ENCODE data around the gene TUBB1. TPM values are rescaled to one million over a fixed set of nuclear protein-coding genes. Genes with fewer than 3 reads are reported as not detected.

TUBB1 gene
- total and polyA plus RNA-seq, 12 donors, result 0.07 to 0.38 (median 0.18) TPM; not detected in 2

GRCh38 chr20:59024111-59024530, 4.9 kb downstream of the TUBB1 start:
- Histone ChIP-seq H3K27me3 (no peaks in the 10 kb centered on the region), H3K27ac (no peak overlapping the region), H3K36me3 (peaks cover 0 to 82% (median 43%) of the 10 kb centered on the region in 9 donors), H3K4me1 (peaks cover under 1 to 39% (median 25%) of the 10 kb centered on the region in 9 donors), H3K4me3 (no peak overlapping the region), H3K9me3 (no peaks in the 10 kb centered on the region)
- 97% methylated on average over 24 of the region's 24 CpGs for WGBS, 2 donors
- ATAC-seq (peak in 2 of 8 donors; percentile 32 to 42), DNase-seq (no peak)
- TF ChIP-seq CTCF (IDR thresholded peaks at IDR 0.05), result no peak
- intact Hi-C loops (cut with DNase I), result no loop called here

- no peak for TF ChIP-seq CTCF (IDR thresholded peaks at IDR 0.05)
- Histone ChIP-seq H3K27me3 (no peaks in the 10 kb centered on the region), H3K36me3 (peaks cover 0 to 92% (median 50%) of the 10 kb centered on the region in 9 donors), H3K9me3 (no peaks in the 10 kb centered on the region), H3K4me1 (peaks cover 5 to 49% (median 35%) of the 10 kb centered on the region in 9 donors), H3K4me3 (no peak overlapping the region), H3K27ac (peak overlapping the region in 1 of 10 donors; percentile 15)
- intact Hi-C loops (cut with DNase I), result no loop called here
- peak in 2 of 8 donors; percentile 17 to 51 for ATAC-seq
- DNase-seq, result no peak
- 49 to 58% methylated on average over 2 of the region's 2 CpGs for WGBS, 2 donors
Observed at GRCh38 chr20:59025086-59025485, 5.9 kb downstream of the TUBB1 start.

GRCh38 chr20:59025511-59025910, 6.3 kb downstream of the TUBB1 start:
- H3K27ac ChIP-seq, result peak overlapping the region in 1 of 10 donors; percentile 15
- DNase-seq, result no peak
- TF ChIP-seq CTCF (IDR thresholded peaks at IDR 0.05), result no peak
- 91 to 96% methylated on average over 4 of the region's 4 CpGs for WGBS, 2 donors
- H3K9me3 ChIP-seq, result no peaks in the 10 kb centered on the region
- peaks cover 0 to 96% (median 53%) of the 10 kb centered on the region in 9 donors for H3K36me3 ChIP-seq
- H3K27me3 ChIP-seq, result no peaks in the 10 kb centered on the region
- H3K4me3 ChIP-seq, result no peak overlapping the region
- H3K4me1 ChIP-seq, result peaks cover 5 to 53% (median 39%) of the 10 kb centered on the region in 9 donors
- intact Hi-C loops (cut with DNase I), result no loop called here
- no peak for ATAC-seq

- Histone ChIP-seq H3K4me3 (no peak overlapping the region), H3K36me3 (peaks cover 0 to 89% (median 50%) of the 10 kb centered on the region in 9 donors), H3K27me3 (no peaks in the 10 kb centered on the region), H3K4me1 (peaks cover 12 to 67% (median 51%) of the 10 kb centered on the region in 9 donors), H3K27ac (peak overlapping the region in 1 of 10 donors; percentile 52), H3K9me3 (no peaks in the 10 kb centered on the region)
- WGBS, 2 donors, result 81 to 86% methylated on average over 5 of the region's 5 CpGs
- ATAC-seq (no peak), DNase-seq (no peak)
- no peak for TF ChIP-seq CTCF (IDR thresholded peaks at IDR 0.05)
- intact Hi-C loops (cut with DNase I), result no loop called here
Observed at GRCh38 chr20:59026904-59027740, 7.9 kb downstream of the TUBB1 start.

Measured in heart right ventricle (tissue), 16 donors.